Endothelial cell of umbilical vein (primary cell): ENCODE measurements around the gene SYT17. TPM values are rescaled to one million over a fixed set of nuclear protein-coding genes. Genes with fewer than 3 reads are reported as not detected.

Source experiments
- BruUV-seq: library from RNA; stranded (reverse); fragments of 400-500 nt; replicated peaks from 2 replicates; lab custom pipeline; 2021; lab: Mats Ljungman, UMichigan
- CTCF ChIA-PET: fragments of 300-600, 350-600 bp; sonication (Branson Sonifier 250); formaldehyde crosslinking; loops from one replicate; lab custom pipeline; 2021; ENCODE audit warnings: antibody characterized with exemption, inconsistent platforms; lab: Charles Lee
- POLR2A ChIA-PET: fragments of 300-600, 350-600 bp; sonication (Branson Sonifier 250); formaldehyde crosslinking; loops from one replicate; lab custom pipeline; 2021; ENCODE audit warnings: antibody characterized with exemption, inconsistent platforms; lab: Charles Lee
- DNase-seq: peaks from one replicate; pipeline ENCODE4 v3.0.0-alpha.2; 2011; ENCODE audit warnings: low read depth, low spot score
- FAIRE-seq: peaks from 2 replicates; lab custom pipeline; 2011; peaks lifted over from hg19 to GRCh38; lab: Jason Lieb, UNC
- H2AFZ ChIP-seq: 2 replicates; pipeline ENCODE4 v1.6.0; 2012; ENCODE audit warnings: low read depth, low read length, control low read depth, inconsistent platforms
- H3K27ac ChIP-seq: 2 replicates; pipeline ENCODE4 v1.5.1; 2011; ENCODE audit warnings: low read depth, mild to moderate bottlenecking, control low read depth, low read length, moderate library complexity; ENCODE audit not compliant: insufficient read depth
- H3K27me3 ChIP-seq, 2 experiments: 2 replicates each; pipeline versions ENCODE4 v1.6.0 to v1.6.1; 2011; ENCODE audit warnings: low read length in 2 of 2, mixed read lengths in 1 of 2; ENCODE audit not compliant: control insufficient read depth in 2 of 2, insufficient read depth in 2 of 2
- H3K36me3 ChIP-seq, 2 experiments: 2 replicates in 1 of 2; 3 replicates in 1 of 2; pipeline ENCODE4 v1.5.1; 2011; ENCODE audit warnings: low read length in 2 of 2, mild to moderate bottlenecking in 1 of 2, moderate library complexity in 1 of 2; ENCODE audit not compliant: control insufficient read depth in 2 of 2, insufficient read depth in 2 of 2; ENCODE audit errors: extremely low read depth in 1 of 2
- H3K4me1 ChIP-seq: 3 replicates; pipeline ENCODE4 v1.5.1; 2011; ENCODE audit warnings: mild to moderate bottlenecking, low read length; ENCODE audit not compliant: control insufficient read depth, insufficient read depth; ENCODE audit errors: extremely low read depth
- H3K4me2 ChIP-seq: 2 replicates; pipeline ENCODE4 v1.6.1; 2011; ENCODE audit warnings: low read length, control low read depth, mixed read lengths; ENCODE audit not compliant: insufficient read depth
- H3K4me3 ChIP-seq, 3 experiments: fragments of 200-600 bp in 1 of 3; sonication (generic), shearing (Covaris generic) in 1 of 3; replicated peaks in 1 of 3; 2 replicates each; pipeline ENCODE4 v1.5.1; 2011 to 2016; ENCODE audit warnings: control low read depth in 3 of 3, low read length in 3 of 3, mild to moderate bottlenecking in 2 of 3, inconsistent platforms in 1 of 3, low read depth in 1 of 3, moderate library complexity in 1 of 3; ENCODE audit not compliant: insufficient read depth in 1 of 3
- H3K79me2 ChIP-seq: 2 replicates; pipeline ENCODE4 v1.6.0; 2012; ENCODE audit warnings: low read length, inconsistent platforms; ENCODE audit not compliant: control insufficient read depth, insufficient read depth
- H3K9ac ChIP-seq: replicated peaks from 2 replicates; pipeline ENCODE3; 2011; ENCODE audit warnings: low read length, control low read depth; ENCODE audit not compliant: insufficient read depth; ENCODE audit errors: extremely low read depth
- H3K9me1 ChIP-seq: replicated peaks from 3 replicates; pipeline ENCODE4 v1.6.0; 2011; ENCODE audit warnings: mild to moderate bottlenecking, low read length; ENCODE audit not compliant: control insufficient read depth, insufficient read depth; ENCODE audit errors: extremely low read depth
- H3K9me3 ChIP-seq: replicated peaks from 2 replicates; pipeline ENCODE4 v1.5.1; 2012; ENCODE audit warnings: low read length, inconsistent platforms; ENCODE audit not compliant: control insufficient read depth, insufficient read depth
- H4K20me1 ChIP-seq: replicated peaks from 2 replicates; pipeline ENCODE3; 2011; ENCODE audit warnings: mild to moderate bottlenecking, low read length; ENCODE audit not compliant: control insufficient read depth, insufficient read depth; ENCODE audit errors: extremely low read depth
- EZH2 ChIP-seq: IDR thresholded peaks from 2 replicates; pipeline ENCODE4 v1.6.1; 2012; ENCODE audit warnings: borderline replicate concordance, low read depth, mild to moderate bottlenecking, moderate library complexity, low read length, inconsistent platforms; ENCODE audit not compliant: severe bottlenecking
- FOS ChIP-seq: IDR thresholded peaks from 2 replicates; pipeline ENCODE4 v1.6.1; 2011; ENCODE audit warnings: mild to moderate bottlenecking, low read length, moderate library complexity, borderline replicate concordance; ENCODE audit not compliant: insufficient read depth
- GATA2 ChIP-seq: IDR thresholded peaks from 2 replicates; pipeline ENCODE4 v1.7.0; 2011; ENCODE audit warnings: low read depth, mild to moderate bottlenecking, moderate library complexity, mixed read lengths, low read length; ENCODE audit not compliant: insufficient read length, insufficient read depth
- JUN ChIP-seq: IDR thresholded peaks from 2 replicates; pipeline ENCODE4 v1.6.1; 2011; ENCODE audit warnings: borderline replicate concordance, low read depth; ENCODE audit not compliant: insufficient read length, insufficient read depth
- MYC ChIP-seq: IDR thresholded peaks from one replicate; pipeline ENCODE4 v1.6.1; 2011; ENCODE audit warnings: mild to moderate bottlenecking, low read depth, low read length
- POLR2A ChIP-seq: IDR thresholded peaks from 2 replicates; pipeline ENCODE4 v1.6.1; 2012; ENCODE audit warnings: low read depth, mild to moderate bottlenecking, control low read depth, low read length
- POLR2AphosphoS5 ChIP-seq: IDR thresholded peaks from 2 replicates; pipeline ENCODE4 v1.6.1; 2012; ENCODE audit warnings: low read depth, mild to moderate bottlenecking, control low read depth, low read length, moderate library complexity; ENCODE audit not compliant: insufficient read depth
- dilution Hi-C: fragments of 300-500 bp; cut with MboI; formaldehyde crosslinking; loops from one replicate; pipeline ENCODE4 v1.15.0; 2019; ENCODE audit warnings: low sequenced_read_pairs; ENCODE audit not compliant: extremely low pct_ligation_motif_present
- intact Hi-C: fragments of 100-400 bp; cut with micrococcal nuclease; formaldehyde crosslinking; loops from one replicate; pipeline ENCODE4 v1.10.0; 2022
- polyA plus RNA-seq, 4 experiments: library from polyadenylated mRNA; depleted of rRNA in 3 of 4; stranded (reverse) in 3 of 4; unstranded in 1 of 4; fragments of >200 nt; gene quantifications; 2 replicates each; pipeline versions ENCODE4 v1.2.1 to v1.2.3, GENCODE V29; 2011 to 2012; ENCODE audit warnings: missing spikeins in 1 of 4
- total RNA-seq: library from RNA; stranded (reverse); gene quantifications from 2 replicates; pipeline ENCODE4 v1.2.3, GENCODE V29; 2021
- TF ChIP-seq, protein P1 (sequence below): IDR thresholded peaks from 2 replicates; pipeline ENCODE4 v1.6.1; 2011; ENCODE audit not compliant: insufficient read depth, insufficient read length
- TF ChIP-seq, protein P2 (sequence below), 2 donors: IDR thresholded peaks; 1 replicate in 1 of 2; 2 replicates in 1 of 2; pipeline ENCODE4 v1.5.1; 2011; ENCODE audit warnings: low read length in 2 of 2, mild to moderate bottlenecking in 2 of 2, moderate library complexity in 2 of 2, control low read depth in 1 of 2, inconsistent platforms in 1 of 2, low read depth in 1 of 2; ENCODE audit not compliant: insufficient read depth in 1 of 2; ENCODE audit errors: extremely low read depth in 1 of 2

The SYT17 gene
- total and polyA plus RNA-seq, 2 donors (not counting 3 experiments of a cell fraction or from before 2014, with no cell fraction given): 1.9 to 4.2 TPM

DNA sequence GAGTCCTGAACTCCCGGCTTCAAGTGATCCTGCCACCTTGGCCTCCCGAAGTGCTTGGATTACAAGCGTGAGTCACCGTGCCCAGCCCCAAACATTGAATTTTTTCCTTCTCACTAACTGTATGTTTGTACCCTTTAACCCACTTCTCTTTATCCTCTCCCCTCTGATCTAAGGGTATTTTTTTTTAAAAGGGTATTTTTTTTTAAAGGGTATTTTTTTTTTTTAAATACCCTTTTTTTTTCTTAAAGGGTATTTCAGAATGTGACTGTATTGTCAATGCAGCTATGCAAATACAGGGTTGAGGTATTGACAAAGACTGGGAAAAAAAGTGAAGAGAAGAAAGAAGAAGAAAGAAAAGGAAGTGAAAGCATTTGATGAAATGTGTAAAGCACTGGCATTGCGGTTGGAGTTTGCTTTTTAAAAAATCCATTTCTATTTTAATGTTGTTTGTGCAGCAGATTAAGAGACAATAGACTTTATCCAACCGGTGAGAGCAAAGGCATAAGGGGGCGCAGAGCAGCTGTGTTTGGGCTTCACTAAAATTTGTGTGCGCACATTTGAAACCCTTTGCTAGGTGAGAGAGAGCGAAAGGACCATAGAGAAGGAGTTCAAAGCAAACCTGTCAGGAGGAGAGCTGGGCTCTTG is 42.4 kb downstream of the SYT17 start:
- intact Hi-C loops: no loop called here
- H3K4me2 ChIP-seq: no peak overlapping the region
- H3K27me3 ChIP-seq: no peaks in the 10 kb centered on the region
- no peaks in the 10 kb centered on the region for H4K20me1 ChIP-seq
- H3K4me1 ChIP-seq: no peaks in the 10 kb centered on the region
- H3K9me3 ChIP-seq: no peaks in the 10 kb centered on the region
- H3K27ac ChIP-seq: no peak overlapping the region
- no peak overlapping the region for H2AFZ ChIP-seq
- H3K79me2 ChIP-seq: no peaks in the 10 kb centered on the region
- DNase-seq (no peak), FAIRE-seq (no peak)
- CTCF ChIA-PET: no interaction called here
- dilution Hi-C loops: no loop called here
- TF ChIP-seq, protein P1, sequence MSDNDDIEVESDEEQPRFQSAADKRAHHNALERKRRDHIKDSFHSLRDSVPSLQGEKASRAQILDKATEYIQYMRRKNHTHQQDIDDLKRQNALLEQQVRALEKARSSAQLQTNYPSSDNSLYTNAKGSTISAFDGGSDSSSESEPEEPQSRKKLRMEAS: no peak
- no peak for TF ChIP-seq EZH2
- no peak overlapping the region for H3K9ac ChIP-seq
- H3K36me3 ChIP-seq: no peaks in the 10 kb centered on the region
- H3K4me3 ChIP-seq: no peak overlapping the region
- BruUV-seq: no TSS peak
- H3K9me1 ChIP-seq: no peaks in the 10 kb centered on the region
- POLR2A ChIA-PET: no interaction called here

DNA sequence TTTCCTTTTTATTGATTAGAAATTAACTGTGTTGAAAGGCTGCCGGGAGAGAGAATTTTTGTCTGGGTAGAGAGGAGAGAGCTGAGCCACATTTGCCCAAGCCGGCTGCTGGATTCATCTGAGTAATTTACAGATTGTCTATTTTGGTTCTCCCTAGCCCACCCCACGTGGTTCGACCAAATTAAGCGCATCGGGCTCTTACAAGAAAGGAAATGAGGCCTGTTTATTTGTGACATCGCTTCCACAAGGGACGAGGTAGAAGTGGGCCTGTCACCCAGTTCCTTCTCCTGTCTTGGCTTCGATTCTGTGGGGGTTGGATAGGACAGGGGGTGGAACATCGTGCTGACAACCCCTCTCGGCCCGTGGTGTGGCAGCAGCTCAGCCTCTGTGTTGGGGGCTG is 42.9 kb downstream of the SYT17 start:
- Histone ChIP-seq H4K20me1 (no peaks in the 10 kb centered on the region), H3K4me2 (no peak overlapping the region), H3K36me3 (no peaks in the 10 kb centered on the region), H2AFZ (no peak overlapping the region), H3K4me3 (no peak overlapping the region), H3K27me3 (no peaks in the 10 kb centered on the region), H3K9me3 (no peaks in the 10 kb centered on the region), H3K9me1 (no peaks in the 10 kb centered on the region), H3K79me2 (no peaks in the 10 kb centered on the region), H3K4me1 (no peaks in the 10 kb centered on the region), H3K9ac (no peak overlapping the region), H3K27ac (no peak overlapping the region)
- BruUV-seq: no TSS peak
- TF ChIP-seq JUN (no peak), GATA2 (no peak), EZH2 (no peak), MYC (no peak), FOS (no peak), POLR2AphosphoS5 (no peak), POLR2A (no peak)
- TF ChIP-seq, protein P2, sequence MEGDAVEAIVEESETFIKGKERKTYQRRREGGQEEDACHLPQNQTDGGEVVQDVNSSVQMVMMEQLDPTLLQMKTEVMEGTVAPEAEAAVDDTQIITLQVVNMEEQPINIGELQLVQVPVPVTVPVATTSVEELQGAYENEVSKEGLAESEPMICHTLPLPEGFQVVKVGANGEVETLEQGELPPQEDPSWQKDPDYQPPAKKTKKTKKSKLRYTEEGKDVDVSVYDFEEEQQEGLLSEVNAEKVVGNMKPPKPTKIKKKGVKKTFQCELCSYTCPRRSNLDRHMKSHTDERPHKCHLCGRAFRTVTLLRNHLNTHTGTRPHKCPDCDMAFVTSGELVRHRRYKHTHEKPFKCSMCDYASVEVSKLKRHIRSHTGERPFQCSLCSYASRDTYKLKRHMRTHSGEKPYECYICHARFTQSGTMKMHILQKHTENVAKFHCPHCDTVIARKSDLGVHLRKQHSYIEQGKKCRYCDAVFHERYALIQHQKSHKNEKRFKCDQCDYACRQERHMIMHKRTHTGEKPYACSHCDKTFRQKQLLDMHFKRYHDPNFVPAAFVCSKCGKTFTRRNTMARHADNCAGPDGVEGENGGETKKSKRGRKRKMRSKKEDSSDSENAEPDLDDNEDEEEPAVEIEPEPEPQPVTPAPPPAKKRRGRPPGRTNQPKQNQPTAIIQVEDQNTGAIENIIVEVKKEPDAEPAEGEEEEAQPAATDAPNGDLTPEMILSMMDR (IDR thresholded peaks at IDR 0.05; ENCODE audit: extremely low read depth in 1 of 2, insufficient read depth in 1 of 2, low read depth in 1 of 2, low read length in 2 of 2): no peak
- TF ChIP-seq, protein P1: no peak
- intact Hi-C loops (no loop called here), dilution Hi-C loops (no loop called here)
- DNase-seq (no peak), FAIRE-seq (no peak)
- CTCF ChIA-PET: no interaction called here
- POLR2A ChIA-PET: no interaction called here
